ENCODE measurements around the gene GNG4. TPM values are rescaled to one million over a fixed set of nuclear protein-coding genes. Genes with fewer than 3 reads are reported as not detected.

The GNG4 gene
- total and polyA plus RNA-seq, 2 experiments from 2014 or later, result 4.8 to 11.8 TPM

- Histone ChIP-seq H3K79me2 (no peaks in the 10 kb centered on the region), H4K20me1 (ENCODE audit: insufficient read depth, poor library complexity, severe bottlenecking) (no peaks in the 10 kb centered on the region), H3K4me1 (ENCODE audit: insufficient read depth) (no peaks in the 10 kb centered on the region), H3K36me3 (replicated peaks; ENCODE audit: insufficient read depth, low read depth) (no peaks in the 10 kb centered on the region), H3K27me3 (no peaks in the 10 kb centered on the region), H3K9me3 (ENCODE audit: low read depth) (no peaks in the 10 kb centered on the region), H3K4me3 (no peak overlapping the region), H3K4me2 (no peak overlapping the region), H3K9me2 (replicated peaks; ENCODE audit: insufficient read depth) (no peaks in the 10 kb centered on the region), H2AFZ (no peak overlapping the region), H3K27ac (no peak overlapping the region)
- DNase-seq (ENCODE audit: low spot score), result no peak
- 61% methylated on average over 3 of the region's 3 CpGs for WGBS (ENCODE audit: low lambda C conversion rate, missing lambda C conversion rate)
- TF ChIP-seq CTCF (IDR thresholded peaks at IDR 0.05; ENCODE audit: poor library complexity) (no peak), EZH2 (IDR thresholded peaks at IDR 0.05; ENCODE audit: borderline replicate concordance) (no peak), EZH2phosphoT487 (IDR thresholded peaks at IDR 0.05; ENCODE audit: low read depth, severe bottlenecking, unreplicated experiment) (no peak)
Measured at GRCh38 chr1:235507623-235508022, 142.0 kb downstream of the GNG4 start.

GRCh38 chr1:235504494-235505222 is 144.9 kb downstream of the GNG4 start:
- H3K4me2 ChIP-seq, result peak overlapping the region; percentile 84
- peaks cover 7% of the 10 kb centered on the region for H4K20me1 ChIP-seq (ENCODE audit: insufficient read depth, poor library complexity, severe bottlenecking)
- 2% methylated on average over 50 of the region's 61 CpGs for WGBS (ENCODE audit: low lambda C conversion rate, missing lambda C conversion rate)
- peak; percentile 100 for DNase-seq (ENCODE audit: low spot score)
- peak overlapping the region; percentile 35 for H3K4me3 ChIP-seq
- no peaks in the 10 kb centered on the region for H3K36me3 ChIP-seq (replicated peaks; ENCODE audit: insufficient read depth, low read depth)
- no peaks in the 10 kb centered on the region for H3K27me3 ChIP-seq
- H3K27ac ChIP-seq, result peak overlapping the region; percentile 96
- peaks cover 9% of the 10 kb centered on the region for H3K4me1 ChIP-seq (ENCODE audit: insufficient read depth)
- peak overlapping the region; percentile 55 for H2AFZ ChIP-seq
- no peaks in the 10 kb centered on the region for H3K9me2 ChIP-seq (replicated peaks; ENCODE audit: insufficient read depth)
- TF ChIP-seq CTCF (IDR thresholded peaks at IDR 0.05; ENCODE audit: poor library complexity), result peak; percentile 79
- no peak for TF ChIP-seq EZH2phosphoT487 (IDR thresholded peaks at IDR 0.05; ENCODE audit: low read depth, severe bottlenecking, unreplicated experiment)
- H3K79me2 ChIP-seq, result peaks cover 27% of the 10 kb centered on the region
- H3K9me3 ChIP-seq (ENCODE audit: low read depth), result no peaks in the 10 kb centered on the region

DNA sequence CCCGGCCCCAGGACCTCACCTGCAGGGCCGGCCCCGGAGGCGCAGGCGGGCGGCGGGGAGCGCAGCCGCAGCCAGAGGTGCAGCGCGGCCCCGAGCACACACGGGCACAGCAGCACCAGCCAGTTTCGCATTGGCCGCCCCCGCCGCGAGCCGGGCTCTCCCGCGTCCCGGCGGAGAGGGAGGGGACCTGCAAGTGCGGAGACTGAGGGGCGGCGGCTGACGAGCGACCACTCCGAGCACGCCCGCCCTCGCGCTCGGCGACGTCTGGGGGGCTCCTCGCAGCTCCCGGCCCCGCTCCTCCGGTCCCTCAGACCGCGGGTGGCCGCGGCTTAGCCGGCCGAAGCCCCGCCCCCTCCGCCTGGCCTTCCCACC is 145.5 kb downstream of the GNG4 start, which contains the start of gene B3GALNT2:
Gene B3GALNT2 (minus strand): TSS at position 331 of the 372 bp plus-strand sequence. CDS start 200 bp downstream, at position 131.
- Histone ChIP-seq H3K9me3 (ENCODE audit: low read depth) (no peaks in the 10 kb centered on the region), H3K4me1 (ENCODE audit: insufficient read depth) (peaks cover 9% of the 10 kb centered on the region), H3K9me2 (replicated peaks; ENCODE audit: insufficient read depth) (no peaks in the 10 kb centered on the region), H3K27me3 (no peaks in the 10 kb centered on the region), H3K4me2 (peak within 1 kb of the TSS; percentile 84), H3K27ac (peak within 1 kb of the TSS; percentile 98), H3K36me3 (replicated peaks; ENCODE audit: insufficient read depth, low read depth) (no peaks in the 10 kb centered on the region), H2AFZ (peak within 1 kb of the TSS; percentile 88), H3K4me3 (peak within 1 kb of the TSS; percentile 91), H3K79me2 (peaks cover 32% of the 10 kb centered on the region), H4K20me1 (ENCODE audit: insufficient read depth, poor library complexity, severe bottlenecking) (peaks cover 7% of the 10 kb centered on the region)
- no peak for TF ChIP-seq EZH2phosphoT487 (IDR thresholded peaks at IDR 0.05; ENCODE audit: low read depth, severe bottlenecking, unreplicated experiment)
- no peak for TF ChIP-seq CTCF (IDR thresholded peaks at IDR 0.05; ENCODE audit: poor library complexity)
- no peak for TF ChIP-seq EZH2 (IDR thresholded peaks at IDR 0.05; ENCODE audit: borderline replicate concordance)
- no peak for DNase-seq (ENCODE audit: low spot score)
- WGBS (ENCODE audit: low lambda C conversion rate, missing lambda C conversion rate), result 1% methylated on average over 26 of the region's 48 CpGs
